D721Med (cell line): ENCODE results near the gene GPATCH2.

ENCODE experiments used
- DNase-seq: peaks from one replicate; pipeline ENCODE4 v3.0.0; 2011; ENCODE audit warnings: low spot score; ENCODE audit not compliant: insufficient read length
- FAIRE-seq: peaks from 2 replicates; lab custom pipeline; 2011; peaks lifted over from hg19 to GRCh38; lab: Jason Lieb, UNC
- TF ChIP-seq, protein P1 (sequence below): IDR thresholded peaks from 2 replicates; pipeline ENCODE4 v1.5.1; 2012; ENCODE audit warnings: mild to moderate bottlenecking, control low read depth; ENCODE audit not compliant: insufficient read depth; ENCODE audit errors: missing control alignments

GPATCH2 gene

GRCh38 chr1:217506878-217507277 is 124.0 kb downstream of the GPATCH2 start:
- TF ChIP-seq, protein P1, sequence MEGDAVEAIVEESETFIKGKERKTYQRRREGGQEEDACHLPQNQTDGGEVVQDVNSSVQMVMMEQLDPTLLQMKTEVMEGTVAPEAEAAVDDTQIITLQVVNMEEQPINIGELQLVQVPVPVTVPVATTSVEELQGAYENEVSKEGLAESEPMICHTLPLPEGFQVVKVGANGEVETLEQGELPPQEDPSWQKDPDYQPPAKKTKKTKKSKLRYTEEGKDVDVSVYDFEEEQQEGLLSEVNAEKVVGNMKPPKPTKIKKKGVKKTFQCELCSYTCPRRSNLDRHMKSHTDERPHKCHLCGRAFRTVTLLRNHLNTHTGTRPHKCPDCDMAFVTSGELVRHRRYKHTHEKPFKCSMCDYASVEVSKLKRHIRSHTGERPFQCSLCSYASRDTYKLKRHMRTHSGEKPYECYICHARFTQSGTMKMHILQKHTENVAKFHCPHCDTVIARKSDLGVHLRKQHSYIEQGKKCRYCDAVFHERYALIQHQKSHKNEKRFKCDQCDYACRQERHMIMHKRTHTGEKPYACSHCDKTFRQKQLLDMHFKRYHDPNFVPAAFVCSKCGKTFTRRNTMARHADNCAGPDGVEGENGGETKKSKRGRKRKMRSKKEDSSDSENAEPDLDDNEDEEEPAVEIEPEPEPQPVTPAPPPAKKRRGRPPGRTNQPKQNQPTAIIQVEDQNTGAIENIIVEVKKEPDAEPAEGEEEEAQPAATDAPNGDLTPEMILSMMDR: no peak
- DNase-seq (no peak), FAIRE-seq (no peak)

GRCh38 chr1:217498209-217498608 is 132.7 kb downstream of the GPATCH2 start:
- DNase-seq (no peak), FAIRE-seq (peak; percentile 29)
- TF ChIP-seq, protein P1: no peak

- peak; percentile 21 for FAIRE-seq
- TF ChIP-seq, protein P1: no peak
- no peak for DNase-seq
Measured at GRCh38 chr1:217495249-217495648, 135.6 kb downstream of the GPATCH2 start.

DNA sequence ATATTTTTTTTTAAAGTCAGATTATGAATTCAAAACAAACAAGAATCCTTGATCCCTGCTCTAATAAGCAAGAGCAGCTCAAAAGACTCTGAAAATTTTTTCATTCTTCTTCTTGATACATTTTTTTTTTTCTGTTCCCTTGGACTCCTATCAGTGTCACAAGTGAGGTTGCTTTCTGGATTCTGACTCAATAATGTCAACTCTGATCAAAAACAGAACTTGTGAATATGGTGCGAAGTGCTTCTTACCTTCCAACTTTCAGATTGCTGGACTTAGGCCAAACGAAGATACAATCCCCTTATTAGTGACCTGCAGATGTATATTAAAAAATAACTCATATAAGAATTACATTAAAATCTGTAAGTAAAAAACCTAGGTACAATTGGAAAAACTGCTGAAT is 136.1 kb downstream of the GPATCH2 start:
- DNase-seq (no peak), FAIRE-seq (no peak)
- TF ChIP-seq, protein P1: no peak

DNA sequence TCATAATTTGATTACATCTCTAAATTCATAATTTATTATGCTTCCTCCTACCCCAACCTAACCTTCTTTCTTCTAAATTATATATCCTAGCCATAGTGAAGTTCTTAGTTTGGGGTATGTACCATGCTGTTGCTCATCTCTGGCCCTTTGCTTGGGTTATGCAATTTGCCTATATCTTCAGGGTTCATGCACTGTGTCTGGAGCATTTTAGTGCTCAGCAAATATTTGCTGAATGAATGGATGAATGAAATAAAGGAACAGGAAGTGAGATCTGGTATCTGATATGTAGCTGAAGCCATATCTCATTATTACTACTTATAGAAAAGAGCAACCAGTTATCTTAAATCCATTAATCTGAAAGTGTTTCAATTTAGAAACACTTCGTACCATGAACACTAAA is 137.6 kb downstream of the GPATCH2 start:
- TF ChIP-seq, protein P1: no peak
- FAIRE-seq: peak; percentile 82
- DNase-seq: no peak

- FAIRE-seq (no peak), DNase-seq (no peak)
- TF ChIP-seq, protein P1: no peak
Measured at GRCh38 chr1:217484871-217485270, 146.0 kb downstream of the GPATCH2 start.

- TF ChIP-seq, protein P1: no peak
- no peak for FAIRE-seq
- no peak for DNase-seq
Measured at GRCh38 chr1:217482356-217483102, 148.4 kb downstream of the GPATCH2 start.
